Stromal cell of bone marrow (primary cell): ENCODE measurements around the gene WDR38.

Source experiments
- DNase-seq: peaks from one replicate; pipeline ENCODE4 v3.0.0-alpha.2; 2012; ENCODE audit warnings: low read depth

Gene WDR38

GRCh38 chr9:124852829-124853531 lies at the start of gene WDR38:
WDR38 (plus strand) TSS chr9:124853460; CDS start chr9:124853532, 72 bp downstream.
- no peak for DNase-seq

GRCh38 chr9:124803911-124804310 lies 49.3 kb upstream of the WDR38 start:
- DNase-seq, result no peak

- DNase-seq, result no peak
These were observed 48.1 kb upstream of the WDR38 start for GRCh38 chr9:124805186-124805585.

- DNase-seq, result no peak
These were observed 44.9 kb upstream of the WDR38 start for GRCh38 chr9:124808246-124808956.

- no peak for DNase-seq
These were observed 44.0 kb upstream of the WDR38 start for GRCh38 chr9:124809211-124809610.

GRCh38 chr9:124809741-124810500 lies 43.3 kb upstream of the WDR38 start:
- no peak for DNase-seq

GRCh38 chr9:124810663-124811355 lies 42.5 kb upstream of the WDR38 start:
- DNase-seq, result peak; percentile 42

- peak; percentile 96 for DNase-seq
These were observed 40.8 kb upstream of the WDR38 start for GRCh38 chr9:124812441-124812876.

- DNase-seq, result no peak
These were observed 40.2 kb upstream of the WDR38 start for GRCh38 chr9:124813041-124813440.

- DNase-seq, result no peak
These were observed 39.6 kb upstream of the WDR38 start for GRCh38 chr9:124813501-124814163.

- DNase-seq, result no peak
These were observed 39.1 kb upstream of the WDR38 start for GRCh38 chr9:124814164-124814535.

- DNase-seq, result no peak
These were observed 37.7 kb upstream of the WDR38 start for GRCh38 chr9:124815601-124816000.

GRCh38 chr9:124818431-124819281 lies 34.6 kb upstream of the WDR38 start:
- DNase-seq, result no peak

GRCh38 chr9:124820698-124821623 lies 32.3 kb upstream of the WDR38 start:
- no peak for DNase-seq

GRCh38 chr9:124828489-124829333 lies 24.5 kb upstream of the WDR38 start:
- DNase-seq, result no peak

- no peak for DNase-seq
These were observed 24.0 kb upstream of the WDR38 start for GRCh38 chr9:124829334-124829669.

GRCh38 chr9:124830593-124830992 lies 22.7 kb upstream of the WDR38 start:
- DNase-seq, result no peak

- DNase-seq, result no peak
These were observed 21.5 kb upstream of the WDR38 start for GRCh38 chr9:124831642-124832364.
